BE2C (cell line): Measurements from ENCODE around the gene SP6.

Experiments
- DNase-seq: peaks from one replicate; pipeline ENCODE4 v3.0.0-alpha.2; 2020
- H3K27me3 ChIP-seq: fragments of 250-450 bp; sonication (Bioruptor Pico); 2 replicates; pipeline ENCODE4 v1.5.1; 2020; ENCODE audit warnings: mild to moderate bottlenecking
- H3K36me3 ChIP-seq: fragments of 250-450 bp; sonication (Bioruptor Pico); 2 replicates; pipeline ENCODE4 v1.5.1; 2020; ENCODE audit warnings: mild to moderate bottlenecking
- H3K4me1 ChIP-seq: fragments of 250-450 bp; sonication (Bioruptor Pico); 2 replicates; pipeline ENCODE4 v1.5.1; 2020
- H3K4me3 ChIP-seq: 2 replicates; pipeline ENCODE4 v1.5.1; 2011; ENCODE audit warnings: low read depth, low read length
- H3K9me3 ChIP-seq: fragments of 250-450 bp; sonication (Bioruptor Pico); 2 replicates; pipeline ENCODE4 v1.5.1; 2020
- TF ChIP-seq, protein P1 (sequence below): IDR thresholded peaks from 2 replicates; pipeline ENCODE4 v1.5.1; 2012; ENCODE audit warnings: mild to moderate bottlenecking, low read depth, low read length

The SP6 gene

DNA sequence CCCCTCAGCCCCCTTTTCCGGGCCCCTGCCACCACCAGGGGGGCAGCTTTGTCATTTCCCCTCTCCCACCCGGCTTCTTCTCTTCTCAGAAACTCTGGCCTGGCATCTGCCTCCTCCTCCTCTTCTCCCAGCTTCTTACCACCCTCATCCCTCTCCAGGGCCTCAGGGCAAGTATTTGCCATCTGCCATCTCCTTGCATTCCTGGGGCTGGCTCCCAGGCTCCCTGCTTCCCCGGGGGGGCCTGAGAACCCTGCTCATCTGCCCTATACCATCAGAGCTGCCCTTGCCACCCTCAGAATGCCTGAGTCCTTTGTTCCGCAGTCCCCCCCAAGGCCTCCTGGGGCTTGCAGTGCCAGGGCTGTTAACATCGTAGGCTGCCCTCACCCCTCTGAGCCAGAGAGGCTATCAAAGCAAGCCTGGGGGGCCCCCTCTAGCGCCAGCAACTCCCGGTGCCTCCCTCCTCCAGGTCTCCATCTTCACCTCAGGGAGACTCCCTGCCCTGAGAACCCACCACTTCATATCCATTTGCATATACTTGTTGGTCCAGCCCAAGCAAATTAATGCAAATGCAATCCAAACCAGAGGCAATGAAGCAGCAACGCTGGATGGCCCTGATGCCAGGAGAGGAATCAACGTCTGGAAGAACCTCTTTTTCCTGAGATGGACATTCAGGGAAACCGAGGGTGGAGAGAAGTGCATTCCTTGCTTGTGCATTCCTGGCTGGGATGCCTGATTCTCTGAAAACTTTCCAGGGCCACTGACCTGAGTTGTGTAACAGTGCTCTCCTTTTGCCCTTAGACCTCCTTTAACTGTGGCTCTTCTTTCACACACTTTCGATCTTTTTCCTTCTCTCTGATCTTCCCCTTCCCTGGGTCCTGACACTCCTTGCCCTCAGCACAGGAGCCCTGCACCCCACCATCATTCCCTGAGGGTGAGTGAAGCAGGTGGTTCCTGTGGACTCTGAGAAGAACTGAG, 24.3 kb upstream of the SP6 start:
- H3K4me3 ChIP-seq: no peak overlapping the region
- TF ChIP-seq, protein P1, sequence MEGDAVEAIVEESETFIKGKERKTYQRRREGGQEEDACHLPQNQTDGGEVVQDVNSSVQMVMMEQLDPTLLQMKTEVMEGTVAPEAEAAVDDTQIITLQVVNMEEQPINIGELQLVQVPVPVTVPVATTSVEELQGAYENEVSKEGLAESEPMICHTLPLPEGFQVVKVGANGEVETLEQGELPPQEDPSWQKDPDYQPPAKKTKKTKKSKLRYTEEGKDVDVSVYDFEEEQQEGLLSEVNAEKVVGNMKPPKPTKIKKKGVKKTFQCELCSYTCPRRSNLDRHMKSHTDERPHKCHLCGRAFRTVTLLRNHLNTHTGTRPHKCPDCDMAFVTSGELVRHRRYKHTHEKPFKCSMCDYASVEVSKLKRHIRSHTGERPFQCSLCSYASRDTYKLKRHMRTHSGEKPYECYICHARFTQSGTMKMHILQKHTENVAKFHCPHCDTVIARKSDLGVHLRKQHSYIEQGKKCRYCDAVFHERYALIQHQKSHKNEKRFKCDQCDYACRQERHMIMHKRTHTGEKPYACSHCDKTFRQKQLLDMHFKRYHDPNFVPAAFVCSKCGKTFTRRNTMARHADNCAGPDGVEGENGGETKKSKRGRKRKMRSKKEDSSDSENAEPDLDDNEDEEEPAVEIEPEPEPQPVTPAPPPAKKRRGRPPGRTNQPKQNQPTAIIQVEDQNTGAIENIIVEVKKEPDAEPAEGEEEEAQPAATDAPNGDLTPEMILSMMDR: no peak
- DNase-seq: no peak
- no peaks in the 10 kb centered on the region for H3K9me3 ChIP-seq
- peaks cover 89% of the 10 kb centered on the region for H3K27me3 ChIP-seq
- H3K36me3 ChIP-seq: no peaks in the 10 kb centered on the region
- H3K4me1 ChIP-seq: no peaks in the 10 kb centered on the region

DNA sequence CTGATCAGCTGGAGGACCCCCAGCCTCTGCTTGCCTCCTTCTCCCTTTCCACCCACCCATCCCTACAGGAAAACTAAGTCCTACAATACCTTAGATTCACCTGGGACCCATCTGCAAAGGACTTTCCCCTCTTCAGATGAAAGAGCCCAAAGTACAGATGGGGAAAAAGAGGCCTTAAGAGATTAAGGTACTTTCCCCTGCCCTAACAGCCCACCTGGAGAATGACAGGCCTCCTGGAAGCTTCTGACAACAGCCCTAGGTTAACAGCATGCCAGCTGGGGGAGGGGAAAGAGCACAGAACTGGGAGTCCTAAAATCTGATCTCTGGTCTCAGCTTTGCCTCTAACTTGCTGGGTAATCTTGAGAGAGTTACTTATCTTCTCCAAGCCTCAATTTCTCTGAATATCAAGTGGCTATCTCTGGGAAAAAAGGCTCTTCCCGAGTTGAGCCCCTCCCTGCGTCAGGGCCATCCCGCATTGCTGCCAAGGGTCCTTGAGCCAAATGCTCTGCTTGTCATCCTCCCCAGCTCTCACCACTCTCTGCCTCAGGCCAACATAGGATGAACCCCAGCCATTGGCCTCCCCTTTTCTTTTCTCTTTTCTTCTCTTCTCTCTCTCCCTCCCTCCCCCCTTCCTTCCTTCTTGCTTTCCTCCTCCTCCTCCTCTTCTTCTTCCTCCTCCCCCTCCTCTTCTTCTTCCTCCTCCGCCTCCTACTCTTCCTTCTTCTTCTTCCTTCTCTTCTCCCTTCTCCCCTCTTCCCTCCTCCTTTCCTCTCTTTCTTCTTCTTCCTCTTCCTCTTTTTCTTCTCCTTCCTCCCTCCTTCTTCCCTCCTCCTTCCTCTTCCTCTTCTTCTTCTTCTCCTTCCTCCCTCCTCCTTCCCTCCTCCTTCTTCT, 22.5 kb upstream of the SP6 start:
- H3K36me3 ChIP-seq: no peaks in the 10 kb centered on the region
- no peaks in the 10 kb centered on the region for H3K9me3 ChIP-seq
- DNase-seq: no peak
- TF ChIP-seq, protein P1: no peak
- peaks cover 92% of the 10 kb centered on the region for H3K27me3 ChIP-seq
- H3K4me1 ChIP-seq: no peaks in the 10 kb centered on the region
- H3K4me3 ChIP-seq: no peak overlapping the region

DNA sequence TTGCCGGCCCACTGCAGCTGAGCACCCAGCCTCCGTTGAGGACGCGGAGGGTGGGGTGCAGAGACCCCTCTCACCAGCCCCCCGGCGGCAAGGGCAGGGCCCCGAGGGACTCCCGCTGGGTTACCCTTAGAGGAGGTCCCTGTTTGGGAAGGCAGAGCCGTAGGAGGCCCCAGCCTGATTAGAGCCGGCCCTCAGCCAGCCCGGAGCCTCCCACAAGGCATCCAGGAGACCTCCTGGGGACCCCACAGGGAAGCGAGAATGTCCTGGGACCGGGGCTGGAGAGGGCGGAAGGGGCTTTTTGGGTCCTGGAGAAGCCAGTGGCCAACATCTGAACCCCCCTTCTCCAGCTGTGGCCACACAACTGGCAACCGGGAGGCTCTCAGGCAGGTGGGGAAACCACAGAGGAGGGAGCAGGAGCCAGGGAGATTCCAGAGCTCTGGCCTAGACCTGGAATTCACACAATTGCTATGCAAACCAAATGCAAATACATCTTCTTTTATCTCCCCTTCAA, 21.7 kb upstream of the SP6 start:
- Histone ChIP-seq H3K36me3 (no peaks in the 10 kb centered on the region), H3K4me1 (no peaks in the 10 kb centered on the region), H3K9me3 (no peaks in the 10 kb centered on the region), H3K4me3 (no peak overlapping the region), H3K27me3 (peaks cover 92% of the 10 kb centered on the region)
- TF ChIP-seq, protein P1: no peak
- no peak for DNase-seq

DNA sequence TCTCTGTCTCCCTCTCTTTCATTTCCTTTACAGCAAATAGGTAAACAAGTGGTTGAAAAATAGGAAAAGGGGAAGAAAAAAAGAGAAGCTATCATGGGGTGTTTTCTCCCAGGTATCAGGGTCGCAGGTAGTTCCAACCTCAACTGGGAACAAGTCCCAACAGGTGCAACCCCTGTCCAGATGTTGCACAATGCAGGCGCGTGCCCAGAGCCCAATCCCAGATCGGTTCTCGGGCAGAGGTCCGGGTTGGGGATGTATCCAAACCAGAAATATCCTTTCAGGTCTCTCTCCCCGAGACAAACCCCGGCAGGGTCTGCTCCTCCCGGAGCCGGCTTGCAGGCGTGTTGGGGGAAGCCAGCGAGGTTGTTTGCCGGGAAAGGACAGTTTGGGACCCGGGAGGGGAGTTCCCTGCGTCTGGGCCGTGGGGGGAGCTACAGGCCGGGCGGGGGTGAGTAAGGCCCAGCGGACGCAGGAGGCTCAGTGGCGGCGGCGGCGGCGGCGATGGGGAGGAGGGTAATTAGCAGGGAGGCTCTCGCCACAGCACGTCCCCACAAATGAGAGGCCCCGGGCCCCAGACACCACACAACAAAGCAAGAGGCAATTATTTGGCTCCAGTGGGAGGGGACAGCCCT, 21.2 kb upstream of the SP6 start:
- DNase-seq: no peak
- H3K9me3 ChIP-seq: no peaks in the 10 kb centered on the region
- H3K36me3 ChIP-seq: no peaks in the 10 kb centered on the region
- H3K4me3 ChIP-seq: no peak overlapping the region
- peaks cover 92% of the 10 kb centered on the region for H3K27me3 ChIP-seq
- TF ChIP-seq, protein P1: no peak
- H3K4me1 ChIP-seq: no peaks in the 10 kb centered on the region

DNA sequence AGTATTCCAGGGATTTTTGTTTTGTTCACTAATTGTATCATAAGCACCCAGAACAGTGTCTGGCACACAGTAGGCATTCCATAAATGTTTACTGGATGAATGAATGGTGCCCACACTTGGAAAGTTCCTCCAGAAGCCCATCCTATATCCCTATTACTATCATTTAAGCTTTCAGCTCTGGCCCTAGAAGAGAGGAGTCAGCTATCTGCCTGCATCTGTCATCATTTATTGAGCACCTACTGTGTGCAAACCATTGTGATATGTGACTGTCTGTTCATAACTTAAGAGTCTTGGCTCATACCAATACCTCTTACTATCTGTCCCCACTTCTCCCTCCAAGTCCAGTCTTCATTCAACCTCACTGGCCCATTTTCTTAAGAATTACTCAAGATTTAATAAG, 20.1 kb upstream of the SP6 start:
- DNase-seq: no peak
- no peak overlapping the region for H3K4me3 ChIP-seq
- H3K27me3 ChIP-seq: peaks cover 100% of the 10 kb centered on the region
- H3K36me3 ChIP-seq: no peaks in the 10 kb centered on the region
- no peaks in the 10 kb centered on the region for H3K9me3 ChIP-seq
- TF ChIP-seq, protein P1: no peak
- no peaks in the 10 kb centered on the region; the same call in none of the 2 replicates for H3K4me1 ChIP-seq
